Measurements from ENCODE around the gene ANLN. TPM values are rescaled to one million over a fixed set of nuclear protein-coding genes. Genes with fewer than 3 reads are reported as not detected.

Gene ANLN
- polyA plus RNA-seq, 1 donor (not counting 4 experiments of a cell fraction or from before 2014, with no cell fraction given) = 65.8 TPM

DNA sequence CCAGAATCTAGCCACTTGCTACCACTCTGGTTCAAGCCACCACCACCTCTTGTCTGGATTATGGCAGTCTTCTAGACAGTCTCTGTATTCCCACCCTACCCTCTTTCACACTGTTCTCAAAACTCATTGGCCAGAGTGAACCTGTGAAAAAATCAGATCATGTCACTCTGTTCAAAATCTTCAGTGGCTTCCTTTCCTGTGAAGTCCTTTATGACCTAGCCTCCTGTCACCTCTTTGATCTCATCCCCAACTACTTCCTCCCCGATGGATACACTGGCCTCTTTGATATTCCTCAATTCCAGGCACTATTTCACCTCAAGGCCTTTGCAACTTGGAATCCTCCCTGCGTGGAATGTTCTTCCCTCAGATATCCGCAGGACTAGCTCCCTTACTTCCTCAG is 21.2 kb upstream of the ANLN start:
- H3K4me1 ChIP-seq (ENCODE audit: control insufficient read depth, extremely low read depth, insufficient read depth, low read length) = peaks cover 2% of the 10 kb centered on the region
- no peak for DNase-seq (ENCODE audit: low read depth, low spot score)
- dilution Hi-C loops (cut with MboI; ENCODE audit: extremely low pct_ligation_motif_present, low sequenced_read_pairs) = no loop called here
- no peak overlapping the region for H2AFZ ChIP-seq (ENCODE audit: control insufficient read depth, low read length)
- no peak for TF ChIP-seq EZH2 (IDR thresholded peaks at IDR 0.05; ENCODE audit: low read length)
- TF ChIP-seq, protein P1, sequence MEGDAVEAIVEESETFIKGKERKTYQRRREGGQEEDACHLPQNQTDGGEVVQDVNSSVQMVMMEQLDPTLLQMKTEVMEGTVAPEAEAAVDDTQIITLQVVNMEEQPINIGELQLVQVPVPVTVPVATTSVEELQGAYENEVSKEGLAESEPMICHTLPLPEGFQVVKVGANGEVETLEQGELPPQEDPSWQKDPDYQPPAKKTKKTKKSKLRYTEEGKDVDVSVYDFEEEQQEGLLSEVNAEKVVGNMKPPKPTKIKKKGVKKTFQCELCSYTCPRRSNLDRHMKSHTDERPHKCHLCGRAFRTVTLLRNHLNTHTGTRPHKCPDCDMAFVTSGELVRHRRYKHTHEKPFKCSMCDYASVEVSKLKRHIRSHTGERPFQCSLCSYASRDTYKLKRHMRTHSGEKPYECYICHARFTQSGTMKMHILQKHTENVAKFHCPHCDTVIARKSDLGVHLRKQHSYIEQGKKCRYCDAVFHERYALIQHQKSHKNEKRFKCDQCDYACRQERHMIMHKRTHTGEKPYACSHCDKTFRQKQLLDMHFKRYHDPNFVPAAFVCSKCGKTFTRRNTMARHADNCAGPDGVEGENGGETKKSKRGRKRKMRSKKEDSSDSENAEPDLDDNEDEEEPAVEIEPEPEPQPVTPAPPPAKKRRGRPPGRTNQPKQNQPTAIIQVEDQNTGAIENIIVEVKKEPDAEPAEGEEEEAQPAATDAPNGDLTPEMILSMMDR (optimal IDR thresholded peaks at IDR 0.05 in 1 of 3, IDR thresholded peaks at IDR 0.05 in 1 of 3, conservative IDR thresholded peaks at IDR 0.05 in 1 of 3; ENCODE audit: extremely low read depth in 1 of 3, insufficient read depth in 2 of 3, low read length in 3 of 3) = no peak
- no peaks in the 10 kb centered on the region for H3K9me3 ChIP-seq (ENCODE audit: control insufficient read depth, low read depth, low read length)
- H4K20me1 ChIP-seq (ENCODE audit: control insufficient read depth, extremely low read depth, insufficient read depth, low read length) = no peaks in the 10 kb centered on the region
- H3K36me3 ChIP-seq (ENCODE audit: control insufficient read depth in 2 of 2, extremely low read depth in 1 of 2, insufficient read depth in 2 of 2, low read length in 2 of 2) = no peaks in the 10 kb centered on the region
- no peak overlapping the region for H3K9ac ChIP-seq (ENCODE audit: control insufficient read depth, extremely low read depth, insufficient read depth, low read length)
- FAIRE-seq = no peak
- H3K9me1 ChIP-seq (ENCODE audit: control insufficient read depth, extremely low read depth, insufficient read depth, low read length) = no peaks in the 10 kb centered on the region
- H3K4me3 ChIP-seq (ENCODE audit: control insufficient read depth in 2 of 3, extremely low read depth in 1 of 3, insufficient read depth in 2 of 3, low read depth in 1 of 3, low read length in 3 of 3) = no peak overlapping the region
- H3K27ac ChIP-seq (ENCODE audit: control insufficient read depth, insufficient read depth, low read length) = no peak overlapping the region
- peaks cover 1% of the 10 kb centered on the region for H3K79me2 ChIP-seq (ENCODE audit: control insufficient read depth, insufficient read depth, low read length)
- H3K4me2 ChIP-seq (ENCODE audit: control insufficient read depth, extremely low read depth, insufficient read depth, low read depth, low read length) = no peak overlapping the region
- no peaks in the 10 kb centered on the region for H3K27me3 ChIP-seq (ENCODE audit: control insufficient read depth, extremely low read depth, insufficient read depth, low read length)

DNA sequence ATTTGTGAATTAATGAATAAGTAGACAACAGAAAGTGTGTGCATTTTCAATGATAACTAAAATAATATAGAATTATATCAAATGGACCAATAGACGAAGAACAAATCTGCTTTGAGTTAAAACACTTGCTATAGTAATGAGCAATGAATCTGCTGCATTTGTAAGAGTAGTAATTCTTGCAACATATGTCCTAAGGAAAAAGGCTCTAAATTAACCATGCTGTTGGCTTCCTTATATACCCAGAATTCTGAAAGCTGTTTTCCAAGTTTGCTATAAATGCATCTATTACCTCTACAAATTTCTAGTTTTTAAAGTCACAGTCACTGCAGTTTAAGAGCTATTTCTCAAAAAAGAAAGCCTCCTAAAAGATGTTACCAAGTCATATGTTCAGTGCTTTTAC is 20.5 kb upstream of the ANLN start:
- H3K36me3 ChIP-seq (ENCODE audit: control insufficient read depth in 2 of 2, extremely low read depth in 1 of 2, insufficient read depth in 2 of 2, low read length in 2 of 2) = no peaks in the 10 kb centered on the region
- H2AFZ ChIP-seq (ENCODE audit: control insufficient read depth, low read length) = no peak overlapping the region
- FAIRE-seq (no peak), DNase-seq (ENCODE audit: low read depth, low spot score) (no peak)
- no peak overlapping the region for H3K4me2 ChIP-seq (ENCODE audit: control insufficient read depth, extremely low read depth, insufficient read depth, low read depth, low read length)
- no peak overlapping the region for H3K27ac ChIP-seq (ENCODE audit: control insufficient read depth, insufficient read depth, low read length)
- H3K4me1 ChIP-seq (ENCODE audit: control insufficient read depth, extremely low read depth, insufficient read depth, low read length) = peaks cover 2% of the 10 kb centered on the region
- H3K9ac ChIP-seq (ENCODE audit: control insufficient read depth, extremely low read depth, insufficient read depth, low read length) = no peak overlapping the region
- no peaks in the 10 kb centered on the region for H4K20me1 ChIP-seq (ENCODE audit: control insufficient read depth, extremely low read depth, insufficient read depth, low read length)
- H3K79me2 ChIP-seq (ENCODE audit: control insufficient read depth, insufficient read depth, low read length) = peaks cover 1% of the 10 kb centered on the region
- H3K9me3 ChIP-seq (ENCODE audit: control insufficient read depth, low read depth, low read length) = no peaks in the 10 kb centered on the region
- no peaks in the 10 kb centered on the region for H3K9me1 ChIP-seq (ENCODE audit: control insufficient read depth, extremely low read depth, insufficient read depth, low read length)
- no peak overlapping the region for H3K4me3 ChIP-seq (ENCODE audit: control insufficient read depth in 2 of 3, extremely low read depth in 1 of 3, insufficient read depth in 2 of 3, low read depth in 1 of 3, low read length in 3 of 3)
- dilution Hi-C loops (cut with MboI; ENCODE audit: extremely low pct_ligation_motif_present, low sequenced_read_pairs) = no loop called here
- no peaks in the 10 kb centered on the region for H3K27me3 ChIP-seq (ENCODE audit: control insufficient read depth, extremely low read depth, insufficient read depth, low read length)
- TF ChIP-seq, protein P1 (optimal IDR thresholded peaks at IDR 0.05 in 1 of 3, IDR thresholded peaks at IDR 0.05 in 1 of 3, conservative IDR thresholded peaks at IDR 0.05 in 1 of 3; ENCODE audit: extremely low read depth in 1 of 3, insufficient read depth in 2 of 3, low read length in 3 of 3) = no peak
- no peak for TF ChIP-seq EZH2 (IDR thresholded peaks at IDR 0.05; ENCODE audit: low read length)

Data from keratinocyte (primary cell).